Stimulated activated CD4-positive, alpha-beta T cell treated with anti-CD3 and anti-CD28 coated beads, Interleukin-15, amount 100 ng/mL, for 48 hours (primary cell): ENCODE data around the gene ADIPOR1.
"Not testable (repeated sequence)": the region's sequence is repeated elsewhere in the genome, so short reads cannot be mapped to it uniquely, and the experiment has no call there.

ENCODE experiments used
- DNase-seq, 2 donors: peaks; one replicate each; pipeline ENCODE4 v3.0.0-alpha.2; 2020; ENCODE audit warnings: low read depth in 2 of 2

Gene ADIPOR1

GRCh38 chr1:202957733-202958543 is at the start of gene ADIPOR1:
Gene ADIPOR1, minus strand, starts transcription at chr1:202958312. Its CDS starts 7,242 bp downstream, at chr1:202951070.
- peak; percentile 83 to 90 for DNase-seq

GRCh38 chr1:203006948-203007871 is 49.1 kb upstream of the ADIPOR1 start, which contains the start of gene TMEM183A:
Gene TMEM183A, plus strand, starts transcription at chr1:203007374. Its CDS starts 92 bp downstream, at chr1:203007466.
- peak; percentile 94 to 95 for DNase-seq

- DNase-seq, result not testable (repeated sequence)
Measured at GRCh38 chr1:203005395-203006142, 47.5 kb upstream of the ADIPOR1 start.

GRCh38 chr1:203002951-203003350 is 44.8 kb upstream of the ADIPOR1 start:
- DNase-seq, result no peak

- no peak for DNase-seq
Measured at GRCh38 chr1:203001986-203002385, 43.9 kb upstream of the ADIPOR1 start.

GRCh38 chr1:203000217-203000944 is 42.3 kb upstream of the ADIPOR1 start:
- no peak for DNase-seq

- DNase-seq, result peak; percentile 32 to 62
Measured at GRCh38 chr1:202998836-202999750, 41.0 kb upstream of the ADIPOR1 start.

- no peak for DNase-seq
Measured at GRCh38 chr1:202994756-202995155, 36.6 kb upstream of the ADIPOR1 start.

- no peak for DNase-seq
Measured at GRCh38 chr1:202991112-202991511, 33.0 kb upstream of the ADIPOR1 start.

- no peak for DNase-seq
Measured at GRCh38 chr1:202989879-202990278, 31.8 kb upstream of the ADIPOR1 start.

- DNase-seq, result no peak
Measured at GRCh38 chr1:202987922-202988583, 29.9 kb upstream of the ADIPOR1 start.

GRCh38 chr1:202987255-202987654 is 29.1 kb upstream of the ADIPOR1 start:
- no peak for DNase-seq

- DNase-seq, result not testable (repeated sequence)
Measured at GRCh38 chr1:202986120-202986519, 28.0 kb upstream of the ADIPOR1 start.

- DNase-seq, result no peak
Measured at GRCh38 chr1:202982715-202983430, 24.8 kb upstream of the ADIPOR1 start.

- no peak for DNase-seq
Measured at GRCh38 chr1:202981939-202982338, 23.8 kb upstream of the ADIPOR1 start.

GRCh38 chr1:202979459-202979858 is 21.3 kb upstream of the ADIPOR1 start:
- no peak for DNase-seq

- DNase-seq, result no peak
Measured at GRCh38 chr1:202976633-202977032, 18.5 kb upstream of the ADIPOR1 start.

GRCh38 chr1:202974856-202975255 is 16.7 kb upstream of the ADIPOR1 start:
- DNase-seq, result no peak

GRCh38 chr1:202972046-202972445 is 13.9 kb upstream of the ADIPOR1 start:
- DNase-seq, result no peak
